Gastrocnemius medialis (tissue), 4 donors: Measurements from ENCODE around the gene TXLNB.
A peak's percentile ranks its signal among the peaks of the same experiment; 100 is the strongest.

ENCODE experiments used
- POLR2A ChIP-seq, 2 donors: fragments of 450-650 bp; IDR thresholded peaks; one replicate each; pipeline ENCODE4 v1.6.1; 2017; ENCODE audit warnings: antibody characterized with exemption in 2 of 2, mild to moderate bottlenecking in 2 of 2, moderate library complexity in 2 of 2
- TF ChIP-seq, protein P1 (sequence below), 5 experiments: fragments of 450-650 bp in 3 of 5; fragments of 200-600 bp in 2 of 5; sonication (generic) in 2 of 5; IDR thresholded peaks in 4 of 5; conservative IDR thresholded peaks in 1 of 5; 1 replicate in 4 of 5; 2 replicates in 1 of 5; pipeline ENCODE4 v1.5.1; 2016 to 2019; ENCODE audit warnings: antibody characterized with exemption in 5 of 5, mild to moderate bottlenecking in 3 of 5, moderate library complexity in 3 of 5

DNA sequence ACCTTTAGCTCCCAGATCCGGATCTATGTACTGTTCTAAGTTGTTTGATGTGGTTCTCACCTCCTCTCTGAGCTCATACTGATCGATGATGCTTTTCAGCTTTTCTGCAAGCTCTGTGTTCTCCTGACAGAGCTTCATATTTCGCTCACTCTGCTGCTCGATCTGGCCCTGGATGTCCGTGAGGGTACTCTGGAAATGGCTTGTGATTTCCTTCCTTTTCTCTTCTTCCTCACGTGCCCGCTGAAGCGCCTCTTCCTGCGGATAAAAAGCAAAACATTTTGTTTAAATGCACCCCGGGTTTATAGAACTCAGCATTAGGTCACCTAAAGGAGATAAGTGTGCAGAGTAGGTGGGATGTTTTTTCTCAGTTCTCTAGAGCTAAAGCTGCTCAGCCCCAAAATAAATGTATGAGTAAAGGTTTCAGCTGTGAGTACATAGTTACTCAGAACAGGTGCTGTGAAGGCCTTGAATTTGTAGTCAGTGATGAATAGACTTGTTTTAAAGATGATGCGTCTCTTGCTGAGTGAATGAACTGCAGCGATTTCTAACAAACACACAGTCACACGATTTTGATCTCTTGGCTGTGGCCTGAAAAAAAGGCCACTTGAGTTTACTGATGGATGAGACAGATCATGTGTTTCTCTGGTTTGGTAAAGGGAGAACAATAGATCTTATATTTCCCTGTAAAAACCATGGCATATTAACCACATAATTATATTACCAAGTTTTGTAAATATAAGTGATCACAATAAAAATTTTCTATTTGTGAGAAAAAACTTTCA is 29.1 kb downstream of the TXLNB start:
- TF ChIP-seq, protein P1, sequence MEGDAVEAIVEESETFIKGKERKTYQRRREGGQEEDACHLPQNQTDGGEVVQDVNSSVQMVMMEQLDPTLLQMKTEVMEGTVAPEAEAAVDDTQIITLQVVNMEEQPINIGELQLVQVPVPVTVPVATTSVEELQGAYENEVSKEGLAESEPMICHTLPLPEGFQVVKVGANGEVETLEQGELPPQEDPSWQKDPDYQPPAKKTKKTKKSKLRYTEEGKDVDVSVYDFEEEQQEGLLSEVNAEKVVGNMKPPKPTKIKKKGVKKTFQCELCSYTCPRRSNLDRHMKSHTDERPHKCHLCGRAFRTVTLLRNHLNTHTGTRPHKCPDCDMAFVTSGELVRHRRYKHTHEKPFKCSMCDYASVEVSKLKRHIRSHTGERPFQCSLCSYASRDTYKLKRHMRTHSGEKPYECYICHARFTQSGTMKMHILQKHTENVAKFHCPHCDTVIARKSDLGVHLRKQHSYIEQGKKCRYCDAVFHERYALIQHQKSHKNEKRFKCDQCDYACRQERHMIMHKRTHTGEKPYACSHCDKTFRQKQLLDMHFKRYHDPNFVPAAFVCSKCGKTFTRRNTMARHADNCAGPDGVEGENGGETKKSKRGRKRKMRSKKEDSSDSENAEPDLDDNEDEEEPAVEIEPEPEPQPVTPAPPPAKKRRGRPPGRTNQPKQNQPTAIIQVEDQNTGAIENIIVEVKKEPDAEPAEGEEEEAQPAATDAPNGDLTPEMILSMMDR (IDR thresholded peaks at IDR 0.05 in 4 of 5, conservative IDR thresholded peaks at IDR 0.05 in 1 of 5): no peak
- peak in 1 of 2 donors; percentile 13 for TF ChIP-seq POLR2A (IDR thresholded peaks at IDR 0.05)
